GM23248 (cell line): ENCODE results near the gene ZNF750. TPM values are rescaled to one million over a fixed set of nuclear protein-coding genes. Genes with fewer than 3 reads are reported as not detected.

Experiments
- DNase-seq: peaks from one replicate; pipeline ENCODE4 v3.0.0-alpha.2; 2015
- H2AFZ ChIP-seq: fragments of 200-600 bp; sonication (generic); 2 replicates; pipeline ENCODE4 v1.6.1; 2016; ENCODE audit warnings: antibody characterized with exemption
- H3F3A ChIP-seq: fragments of 200-600 bp; sonication (generic); 2 replicates; pipeline ENCODE4 v1.6.1; 2016; ENCODE audit warnings: mild to moderate bottlenecking, antibody characterized with exemption, mixed run types; ENCODE audit not compliant: insufficient read depth
- H3K27ac ChIP-seq: fragments of 200-600 bp; sonication (generic); 2 replicates; pipeline ENCODE4 v1.5.1; 2016; ENCODE audit warnings: mild to moderate bottlenecking
- H3K27me3 ChIP-seq: fragments of 200-600 bp; sonication (generic); replicated peaks from 2 replicates; pipeline ENCODE4 v1.6.1; 2016; ENCODE audit warnings: mild to moderate bottlenecking; ENCODE audit not compliant: insufficient read depth
- H3K36me3 ChIP-seq: fragments of 200-600 bp; sonication (generic); 2 replicates; pipeline ENCODE4 v1.6.1; 2016; ENCODE audit warnings: low read depth, mild to moderate bottlenecking
- H3K4me1 ChIP-seq: fragments of 200-600 bp; sonication (generic); 2 replicates; pipeline ENCODE4 v1.6.1; 2016; ENCODE audit warnings: mild to moderate bottlenecking; ENCODE audit not compliant: insufficient read depth
- H3K4me2 ChIP-seq: fragments of 200-600 bp; sonication (generic); one replicate; pipeline ENCODE4 v1.6.1; 2016; ENCODE audit warnings: mild to moderate bottlenecking; ENCODE audit not compliant: unreplicated experiment
- H3K4me3 ChIP-seq: fragments of 200-600 bp; sonication (generic); 2 replicates; pipeline ENCODE4 v1.5.1; 2016; ENCODE audit warnings: mild to moderate bottlenecking
- H3K79me2 ChIP-seq: fragments of 200-600 bp; sonication (generic); 2 replicates; pipeline ENCODE4 v1.6.1; 2016; ENCODE audit warnings: mild to moderate bottlenecking; ENCODE audit not compliant: insufficient read depth
- H3K9ac ChIP-seq: fragments of 200-600 bp; sonication (generic); 2 replicates; pipeline ENCODE4 v1.6.1; 2016; ENCODE audit warnings: mild to moderate bottlenecking
- H3K9me2 ChIP-seq: fragments of 200-600 bp; sonication (generic); 2 replicates; pipeline ENCODE4 v1.6.1; 2016; ENCODE audit warnings: mixed run types, mild to moderate bottlenecking, moderate library complexity; ENCODE audit not compliant: insufficient read depth
- H3K9me3 ChIP-seq: fragments of 200-600 bp; sonication (generic); one replicate; pipeline ENCODE4 v1.6.1; 2017; ENCODE audit warnings: low read depth
- H4K20me1 ChIP-seq: fragments of 200-600 bp; sonication (generic); 2 replicates; pipeline ENCODE4 v1.6.0; 2016; ENCODE audit not compliant: insufficient read depth
- EZH2 ChIP-seq: fragments of 200-600 bp; sonication (generic); IDR thresholded peaks from 2 replicates; pipeline ENCODE4 v1.6.1; 2018; ENCODE audit warnings: antibody characterized with exemption, mild to moderate bottlenecking; ENCODE audit not compliant: insufficient read depth, poor library complexity, severe bottlenecking
- EZH2phosphoT487 ChIP-seq: fragments of 200-600 bp; sonication (generic); IDR thresholded peaks from 2 replicates; pipeline ENCODE4 v1.6.1; 2018; ENCODE audit warnings: antibody characterized with exemption, moderate library complexity, mild to moderate bottlenecking, low read depth; ENCODE audit not compliant: insufficient read depth
- WGBS, 2 experiments: methylation state at CpG; one replicate each; pipeline ENCODE4 v1.1.6; 2015 to 2017; ENCODE audit warnings: low lambda C conversion rate in 2 of 2, low coverage in 1 of 2; ENCODE audit errors: missing lambda C conversion rate in 2 of 2; 5-methylcytosine and 5-hydroxymethylcytosine counted together
- in situ Hi-C: fragments of 300-500 bp; cut with MboI; formaldehyde crosslinking; loops from 2 replicates; pipeline ENCODE4 v1.15.0; 2020
- polyA plus RNA-seq: library from polyadenylated mRNA; unstranded; fragments of >200 nt; fragmentation: Nextera tagmentation; extraction: Ambion mirVana; gene quantifications from 2 replicates; pipeline ENCODE4 v1.2.1, GENCODE V29; 2016
- total RNA-seq: library from RNA; depleted of rRNA; stranded (reverse); fragments of >200 nt; shearing (Covaris generic); gene quantifications from 2 replicates; pipeline ENCODE4 v1.2.3, GENCODE V29; 2014

Gene ZNF750
- total and polyA plus RNA-seq, 2 experiments from 2014 or later = 0.11 TPM; not detected in 1

GRCh38 chr17:82807562-82807961 lies 32.3 kb downstream of the ZNF750 start:
- in situ Hi-C loops = no loop called here
- Histone ChIP-seq H3K4me2 (no peak overlapping the region), H3K36me3 (no peaks in the 10 kb centered on the region)

GRCh38 chr17:82807101-82807500 lies 32.7 kb downstream of the ZNF750 start:
- no peak for DNase-seq
- Histone ChIP-seq H3K27ac (no peak overlapping the region), H3K9ac (no peak overlapping the region), H4K20me1 (no peaks in the 10 kb centered on the region), H3K4me2 (no peak overlapping the region), H3F3A (no peaks in the 10 kb centered on the region), H3K4me3 (no peak overlapping the region), H3K4me1 (no peaks in the 10 kb centered on the region; the same call in 1 of the 2 replicates), H3K9me2 (no peaks in the 10 kb centered on the region), H3K27me3 (no peaks in the 10 kb centered on the region), H2AFZ (no peak overlapping the region), H3K36me3 (no peaks in the 10 kb centered on the region), H3K79me2 (no peaks in the 10 kb centered on the region), H3K9me3 (no peaks in the 10 kb centered on the region)
- WGBS, 2 experiments = 87 to 89% methylated on average over 9 of the region's 9 CpGs
- TF ChIP-seq EZH2 = no peak
- no peak for TF ChIP-seq EZH2phosphoT487
- in situ Hi-C loops = no loop called here

More at GRCh38 chr17:82807562-82807961, 32.3 kb downstream of the ZNF750 start:
- H3K9me3 ChIP-seq = no peaks in the 10 kb centered on the region
- no peaks in the 10 kb centered on the region for H3K27me3 ChIP-seq
- H2AFZ ChIP-seq = no peak overlapping the region
- H3F3A ChIP-seq = no peaks in the 10 kb centered on the region
- no peaks in the 10 kb centered on the region for H3K79me2 ChIP-seq
- H3K27ac ChIP-seq = no peak overlapping the region
- H4K20me1 ChIP-seq = no peaks in the 10 kb centered on the region
- no peaks in the 10 kb centered on the region for H3K9me2 ChIP-seq
- no peak overlapping the region for H3K9ac ChIP-seq
- no peak for TF ChIP-seq EZH2
- no peaks in the 10 kb centered on the region; the same call in 1 of the 2 replicates for H3K4me1 ChIP-seq
- no peak overlapping the region for H3K4me3 ChIP-seq
- no peak for DNase-seq
- 98 to 100% methylated on average over 20 to 21 of the region's 21 CpGs for WGBS, 2 experiments

DNA sequence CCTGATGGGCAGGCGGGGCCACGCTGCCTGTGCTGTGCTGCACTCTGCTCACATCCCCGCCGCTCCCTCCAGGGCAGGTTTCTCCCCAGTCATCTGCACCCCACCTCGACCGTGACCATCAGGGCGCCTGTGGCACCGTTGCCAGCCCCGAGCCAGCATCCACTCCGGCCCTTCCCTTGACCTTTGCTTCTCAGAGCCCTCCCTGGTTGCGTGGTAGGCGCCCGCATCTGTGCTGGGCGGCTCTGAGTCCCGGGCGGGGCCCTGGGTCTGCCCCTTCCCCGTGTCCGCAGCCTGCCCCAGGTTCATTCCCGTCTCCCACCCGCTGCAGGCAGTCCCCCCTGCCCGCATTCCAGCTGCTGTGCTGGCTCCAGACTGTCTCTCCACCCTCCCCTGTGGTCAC lies 33.2 kb downstream of the ZNF750 start:
- no peaks in the 10 kb centered on the region for H4K20me1 ChIP-seq
- no peak overlapping the region for H3K4me3 ChIP-seq
- H3K9me2 ChIP-seq = no peaks in the 10 kb centered on the region
- no peaks in the 10 kb centered on the region for H3K79me2 ChIP-seq
- no peaks in the 10 kb centered on the region for H3K36me3 ChIP-seq
- TF ChIP-seq EZH2 (no peak), EZH2phosphoT487 (no peak)
- in situ Hi-C loops = no loop called here
- no peak overlapping the region for H3K9ac ChIP-seq
- H3F3A ChIP-seq = no peaks in the 10 kb centered on the region
- H3K9me3 ChIP-seq = no peaks in the 10 kb centered on the region
- no peak overlapping the region for H3K27ac ChIP-seq
- no peak overlapping the region for H3K4me2 ChIP-seq
- WGBS, 2 experiments = 96% methylated on average over 19 to 21 of the region's 21 CpGs
- no peaks in the 10 kb centered on the region for H3K27me3 ChIP-seq
- DNase-seq = no peak
- no peak overlapping the region for H2AFZ ChIP-seq
- H3K4me1 ChIP-seq = no peaks in the 10 kb centered on the region; the same call in 1 of the 2 replicates

DNA sequence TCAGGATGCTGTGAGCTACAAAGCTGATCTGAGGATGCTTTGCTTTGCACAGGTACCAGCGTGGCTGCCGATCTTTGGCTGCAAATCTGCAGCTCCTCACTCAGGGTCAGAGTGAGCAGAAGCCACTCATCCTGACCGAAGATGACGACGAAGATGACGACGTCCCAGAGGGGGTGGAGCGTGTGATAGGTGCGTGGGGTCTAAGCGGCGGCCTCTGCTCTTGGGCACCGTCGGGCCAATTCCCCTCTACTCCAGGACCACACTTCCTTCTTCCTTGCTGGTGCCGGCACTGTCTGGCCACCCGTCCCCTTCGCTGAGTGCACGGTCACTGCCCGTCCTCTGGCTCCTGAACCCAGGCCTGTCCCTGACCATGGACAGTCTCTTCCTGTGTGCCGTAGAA lies 34.0 kb downstream of the ZNF750 start:
- no peaks in the 10 kb centered on the region for H3K9me2 ChIP-seq
- no peak overlapping the region for H3K4me2 ChIP-seq
- H3K9ac ChIP-seq = no peak overlapping the region
- H3K9me3 ChIP-seq = no peaks in the 10 kb centered on the region
- H3K4me3 ChIP-seq = no peak overlapping the region
- H3K79me2 ChIP-seq = no peaks in the 10 kb centered on the region
- H3F3A ChIP-seq = no peaks in the 10 kb centered on the region
- no peaks in the 10 kb centered on the region; the same call in 1 of the 2 replicates for H3K4me1 ChIP-seq
- no peak overlapping the region for H2AFZ ChIP-seq
- 89 to 90% methylated on average over 19 of the region's 19 CpGs for WGBS, 2 experiments
- no peaks in the 10 kb centered on the region for H3K27me3 ChIP-seq
- no peak overlapping the region for H3K27ac ChIP-seq
- no peak for DNase-seq
- in situ Hi-C loops = no loop called here
- TF ChIP-seq EZH2 (no peak), EZH2phosphoT487 (no peak)
- no peaks in the 10 kb centered on the region for H3K36me3 ChIP-seq
- H4K20me1 ChIP-seq = no peaks in the 10 kb centered on the region

GRCh38 chr17:82805254-82805653 lies 34.6 kb downstream of the ZNF750 start:
- TF ChIP-seq EZH2 (no peak), EZH2phosphoT487 (no peak)
- no peaks in the 10 kb centered on the region for H3K36me3 ChIP-seq
- H3K9ac ChIP-seq = no peak overlapping the region
- H3K9me3 ChIP-seq = no peaks in the 10 kb centered on the region
- no peaks in the 10 kb centered on the region; the same call in 1 of the 2 replicates for H3K4me1 ChIP-seq
- H3K27me3 ChIP-seq = no peaks in the 10 kb centered on the region
- H4K20me1 ChIP-seq = no peaks in the 10 kb centered on the region
- in situ Hi-C loops = no loop called here
- no peaks in the 10 kb centered on the region for H3K79me2 ChIP-seq
- H3K4me3 ChIP-seq = no peak overlapping the region
- DNase-seq = no peak
- no peaks in the 10 kb centered on the region for H3K9me2 ChIP-seq
- WGBS, 2 experiments = 85 to 90% methylated on average over 13 of the region's 13 CpGs
- H3K4me2 ChIP-seq = no peak overlapping the region
- no peak overlapping the region for H3K27ac ChIP-seq
- H3F3A ChIP-seq = no peaks in the 10 kb centered on the region
- H2AFZ ChIP-seq = no peak overlapping the region
